Omental fat pad (tissue), 4 donors: ENCODE data around the gene HOXD9. TPM values are rescaled to one million over a fixed set of nuclear protein-coding genes. Genes with fewer than 3 reads are reported as not detected.
A peak's percentile ranks its signal among the peaks of the same experiment; 100 is the strongest.

Source experiments
- ATAC-seq: fragments of 150-250 bp; one replicate; pipeline ENCODE4 v1.9.1; 2016; ENCODE audit warnings: mild to moderate bottlenecking, moderate library complexity; ENCODE audit not compliant: low FRiP score
- DNase-seq: peaks from one replicate; pipeline ENCODE4 v3.0.0-alpha.2; 2019; ENCODE audit warnings: low spot score
- total RNA-seq, 4 donors: library from RNA; depleted of rRNA; stranded (reverse); fragments of >200 nt; gene quantifications; one replicate each; pipeline ENCODE4 v1.1.0, GENCODE V29; 2016
- TF ChIP-seq, protein P1 (sequence below), 3 donors: fragments of 450-650 bp; IDR thresholded peaks; one replicate each; pipeline ENCODE4 v1.5.1; 2016 to 2017; ENCODE audit warnings: antibody characterized with exemption in 3 of 3, mild to moderate bottlenecking in 3 of 3, moderate library complexity in 2 of 3

HOXD9 gene
- total RNA-seq, 4 donors from 2014 or later: 0.95 to 2.6 (median 1.7) TPM

GRCh38 chr2:176078541-176079284 is 43.8 kb upstream of the HOXD9 start:
- DNase-seq: no peak
- no peak for ATAC-seq
- TF ChIP-seq, protein P1, sequence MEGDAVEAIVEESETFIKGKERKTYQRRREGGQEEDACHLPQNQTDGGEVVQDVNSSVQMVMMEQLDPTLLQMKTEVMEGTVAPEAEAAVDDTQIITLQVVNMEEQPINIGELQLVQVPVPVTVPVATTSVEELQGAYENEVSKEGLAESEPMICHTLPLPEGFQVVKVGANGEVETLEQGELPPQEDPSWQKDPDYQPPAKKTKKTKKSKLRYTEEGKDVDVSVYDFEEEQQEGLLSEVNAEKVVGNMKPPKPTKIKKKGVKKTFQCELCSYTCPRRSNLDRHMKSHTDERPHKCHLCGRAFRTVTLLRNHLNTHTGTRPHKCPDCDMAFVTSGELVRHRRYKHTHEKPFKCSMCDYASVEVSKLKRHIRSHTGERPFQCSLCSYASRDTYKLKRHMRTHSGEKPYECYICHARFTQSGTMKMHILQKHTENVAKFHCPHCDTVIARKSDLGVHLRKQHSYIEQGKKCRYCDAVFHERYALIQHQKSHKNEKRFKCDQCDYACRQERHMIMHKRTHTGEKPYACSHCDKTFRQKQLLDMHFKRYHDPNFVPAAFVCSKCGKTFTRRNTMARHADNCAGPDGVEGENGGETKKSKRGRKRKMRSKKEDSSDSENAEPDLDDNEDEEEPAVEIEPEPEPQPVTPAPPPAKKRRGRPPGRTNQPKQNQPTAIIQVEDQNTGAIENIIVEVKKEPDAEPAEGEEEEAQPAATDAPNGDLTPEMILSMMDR (IDR thresholded peaks at IDR 0.05): no peak

GRCh38 chr2:176079285-176079830 is 43.2 kb upstream of the HOXD9 start:
- TF ChIP-seq, protein P1 (IDR thresholded peaks at IDR 0.05): no peak
- ATAC-seq: no peak

GRCh38 chr2:176079831-176080539 is 42.5 kb upstream of the HOXD9 start:
- DNase-seq (no peak), ATAC-seq (no peak)
- TF ChIP-seq, protein P1 (IDR thresholded peaks at IDR 0.05): peak in 1 of 3 donors; percentile 13

More at GRCh38 chr2:176079285-176079830, 43.2 kb upstream of the HOXD9 start:
- DNase-seq: no peak

- TF ChIP-seq, protein P1 (IDR thresholded peaks at IDR 0.05): no peak
- ATAC-seq (no peak), DNase-seq (no peak)
Observed at GRCh38 chr2:176080540-176081375, 41.8 kb upstream of the HOXD9 start.

GRCh38 chr2:176081376-176081836 is 41.1 kb upstream of the HOXD9 start:
- DNase-seq (no peak), ATAC-seq (no peak)
- TF ChIP-seq, protein P1 (IDR thresholded peaks at IDR 0.05): no peak

DNA sequence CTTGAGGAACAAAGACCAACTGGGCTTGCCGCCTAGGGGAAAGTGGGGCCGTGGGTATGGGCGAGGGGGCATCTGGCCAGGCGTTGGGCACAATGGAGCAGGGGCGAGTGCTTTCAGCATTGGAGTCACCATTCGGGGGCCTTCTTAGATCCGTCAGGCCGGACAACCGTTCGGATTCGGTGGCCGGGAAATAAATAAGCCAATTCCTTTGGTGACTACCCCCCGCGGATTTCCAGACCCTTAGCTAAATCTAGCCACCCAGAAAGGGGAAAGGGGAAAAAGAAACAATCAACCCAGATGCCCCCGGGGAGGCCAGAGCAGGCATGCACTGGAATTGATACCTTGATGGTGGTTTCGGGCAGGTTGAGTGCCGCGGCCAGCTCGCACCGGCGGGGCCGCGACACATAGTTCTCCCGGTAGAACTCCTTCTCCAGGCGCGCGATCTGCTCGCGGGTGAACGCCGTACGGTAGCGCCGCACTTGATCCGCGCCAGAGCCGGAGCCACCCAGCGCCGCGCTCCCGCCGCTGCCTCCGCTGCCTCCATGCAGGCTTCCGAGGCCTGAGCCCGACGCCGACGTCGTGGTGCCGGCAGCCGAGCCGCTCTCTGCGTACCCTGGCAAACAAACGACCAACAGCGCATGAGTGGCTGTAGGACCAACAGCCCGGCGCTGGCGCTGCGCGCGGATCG is 40.5 kb upstream of the HOXD9 start:
- TF ChIP-seq, protein P1 (IDR thresholded peaks at IDR 0.05): no peak
- ATAC-seq (no peak), DNase-seq (no peak)
